AG10803 (cell line): Measurements from ENCODE around the gene RDH8.
"Not testable (repeated sequence)": the region's sequence is repeated elsewhere in the genome, so short reads cannot be mapped to it uniquely, and the experiment has no call there.

ENCODE experiments used
- DNase-seq: peaks from one replicate; pipeline ENCODE4 v3.0.0; 2010; ENCODE audit warnings: low read depth
- H3K4me3 ChIP-seq: 2 replicates; pipeline ENCODE4 v1.5.1; 2011; ENCODE audit warnings: mild to moderate bottlenecking, low read length, control low read depth
- TF ChIP-seq, protein P1 (sequence below): conservative IDR thresholded peaks from 2 replicates; pipeline ENCODE4 v1.5.1; 2011; ENCODE audit warnings: mild to moderate bottlenecking, low read length, control low read depth, inconsistent platforms

RDH8 gene

GRCh38 chr19:10020851-10021250 lies 7.6 kb downstream of the RDH8 start:
- TF ChIP-seq, protein P1, sequence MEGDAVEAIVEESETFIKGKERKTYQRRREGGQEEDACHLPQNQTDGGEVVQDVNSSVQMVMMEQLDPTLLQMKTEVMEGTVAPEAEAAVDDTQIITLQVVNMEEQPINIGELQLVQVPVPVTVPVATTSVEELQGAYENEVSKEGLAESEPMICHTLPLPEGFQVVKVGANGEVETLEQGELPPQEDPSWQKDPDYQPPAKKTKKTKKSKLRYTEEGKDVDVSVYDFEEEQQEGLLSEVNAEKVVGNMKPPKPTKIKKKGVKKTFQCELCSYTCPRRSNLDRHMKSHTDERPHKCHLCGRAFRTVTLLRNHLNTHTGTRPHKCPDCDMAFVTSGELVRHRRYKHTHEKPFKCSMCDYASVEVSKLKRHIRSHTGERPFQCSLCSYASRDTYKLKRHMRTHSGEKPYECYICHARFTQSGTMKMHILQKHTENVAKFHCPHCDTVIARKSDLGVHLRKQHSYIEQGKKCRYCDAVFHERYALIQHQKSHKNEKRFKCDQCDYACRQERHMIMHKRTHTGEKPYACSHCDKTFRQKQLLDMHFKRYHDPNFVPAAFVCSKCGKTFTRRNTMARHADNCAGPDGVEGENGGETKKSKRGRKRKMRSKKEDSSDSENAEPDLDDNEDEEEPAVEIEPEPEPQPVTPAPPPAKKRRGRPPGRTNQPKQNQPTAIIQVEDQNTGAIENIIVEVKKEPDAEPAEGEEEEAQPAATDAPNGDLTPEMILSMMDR = no peak
- DNase-seq = no peak
- H3K4me3 ChIP-seq = no peak overlapping the region

- no peak overlapping the region for H3K4me3 ChIP-seq
- DNase-seq = no peak
- TF ChIP-seq, protein P1 = no peak
Measured at GRCh38 chr19:10021446-10021845, 8.2 kb downstream of the RDH8 start.

GRCh38 chr19:10021863-10022262 lies 8.6 kb downstream of the RDH8 start:
- TF ChIP-seq, protein P1 = no peak
- H3K4me3 ChIP-seq = no peak overlapping the region
- DNase-seq = no peak

DNA sequence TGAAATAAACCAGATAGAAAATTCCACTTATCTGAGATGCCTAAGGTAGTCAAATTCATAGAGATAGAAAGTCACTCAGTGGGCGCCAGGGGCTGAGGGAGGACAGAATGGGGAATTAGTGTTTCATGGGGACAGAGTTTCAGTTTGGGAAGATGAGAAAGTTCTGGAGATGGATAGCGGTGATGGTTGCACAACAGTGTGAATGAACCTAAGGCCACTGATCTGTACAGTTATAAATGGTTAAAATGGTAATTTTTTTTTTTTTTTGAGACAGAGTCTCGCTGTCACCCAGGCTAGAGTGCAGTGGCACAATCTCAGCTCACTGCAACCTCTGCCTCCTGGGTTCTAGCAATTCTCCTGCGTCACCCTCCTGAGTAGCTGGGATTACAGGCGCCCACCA lies 9.8 kb downstream of the RDH8 start:
- not testable (repeated sequence) for H3K4me3 ChIP-seq, DNase-seq

GRCh38 chr19:10026744-10027143 lies 13.5 kb downstream of the RDH8 start:
- DNase-seq = no peak
- no peak overlapping the region for H3K4me3 ChIP-seq

DNA sequence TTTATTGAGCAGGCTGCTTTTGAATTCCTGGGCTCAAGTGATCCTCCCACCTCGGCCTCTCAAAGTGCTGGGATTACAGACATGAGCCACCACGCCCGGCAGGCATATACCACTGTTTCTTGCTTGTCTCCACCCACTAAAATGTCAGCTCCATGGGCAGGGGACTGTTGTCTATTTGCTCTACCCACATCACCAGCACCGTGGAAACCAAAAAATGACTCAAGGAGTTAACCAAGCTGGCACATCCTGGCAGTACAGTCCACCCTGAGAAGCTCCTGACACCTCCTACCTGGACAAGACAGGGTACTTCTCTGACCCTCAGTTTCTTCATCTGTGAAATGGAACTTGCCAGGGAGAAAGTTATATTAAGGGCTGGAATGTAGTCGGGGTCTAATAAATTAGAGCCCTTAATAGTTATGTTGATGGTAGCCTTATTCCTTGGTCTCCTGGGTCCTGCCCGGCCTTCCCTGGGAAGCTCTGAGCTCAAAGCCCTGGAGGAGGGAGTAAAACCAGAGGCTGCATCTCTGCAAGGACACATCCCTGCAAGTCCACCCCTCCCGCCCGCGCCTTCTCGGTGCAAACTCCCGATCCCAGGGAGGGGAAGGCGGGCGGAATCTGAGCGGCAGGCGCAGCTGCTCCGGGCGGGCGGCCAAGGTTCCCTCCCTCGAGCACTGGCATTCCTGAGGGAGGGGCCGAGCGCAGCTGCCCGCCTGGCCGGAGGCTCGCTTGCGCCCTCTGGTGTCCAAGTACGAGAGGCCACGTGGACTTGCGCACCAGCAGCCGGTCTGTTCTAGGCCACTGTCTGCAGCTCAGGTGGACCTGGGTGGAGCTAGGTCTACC lies 14.1 kb downstream of the RDH8 start:
- DNase-seq = peak; percentile 92
- TF ChIP-seq, protein P1 = peak; percentile 81
- no peak overlapping the region for H3K4me3 ChIP-seq

More at GRCh38 chr19:10026744-10027143, 13.5 kb downstream of the RDH8 start:
- TF ChIP-seq, protein P1 = no peak

DNA sequence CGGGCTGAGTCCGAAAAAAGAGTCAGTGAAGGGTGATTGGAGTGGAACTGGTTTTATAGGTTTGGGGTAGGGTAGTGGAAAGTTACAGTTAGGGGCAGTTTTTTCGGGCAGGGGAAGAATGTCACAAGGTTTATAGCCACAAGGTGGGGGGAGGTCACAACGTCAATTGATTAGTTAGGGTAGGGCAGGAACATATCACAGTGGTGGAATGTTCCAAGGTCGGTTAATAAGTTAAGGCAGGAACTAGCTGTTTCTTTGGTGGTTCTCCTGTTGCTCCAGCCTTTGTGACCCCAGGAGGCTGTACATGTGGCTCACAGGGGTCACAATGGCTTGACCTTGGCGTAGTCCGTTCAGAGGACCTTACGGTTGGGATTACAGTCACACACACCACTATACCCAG lies 20.3 kb downstream of the RDH8 start:
- TF ChIP-seq, protein P1 = no peak
- no peak for DNase-seq
- no peak overlapping the region for H3K4me3 ChIP-seq
